ENCODE measurements around the gene HJURP. TPM values are rescaled to one million over a fixed set of nuclear protein-coding genes. Genes with fewer than 3 reads are reported as not detected.

Gene HJURP
- polyA plus RNA-seq, 1 donor (not counting 4 experiments of a cell fraction or from before 2014, with no cell fraction given), result 20.2 TPM

DNA sequence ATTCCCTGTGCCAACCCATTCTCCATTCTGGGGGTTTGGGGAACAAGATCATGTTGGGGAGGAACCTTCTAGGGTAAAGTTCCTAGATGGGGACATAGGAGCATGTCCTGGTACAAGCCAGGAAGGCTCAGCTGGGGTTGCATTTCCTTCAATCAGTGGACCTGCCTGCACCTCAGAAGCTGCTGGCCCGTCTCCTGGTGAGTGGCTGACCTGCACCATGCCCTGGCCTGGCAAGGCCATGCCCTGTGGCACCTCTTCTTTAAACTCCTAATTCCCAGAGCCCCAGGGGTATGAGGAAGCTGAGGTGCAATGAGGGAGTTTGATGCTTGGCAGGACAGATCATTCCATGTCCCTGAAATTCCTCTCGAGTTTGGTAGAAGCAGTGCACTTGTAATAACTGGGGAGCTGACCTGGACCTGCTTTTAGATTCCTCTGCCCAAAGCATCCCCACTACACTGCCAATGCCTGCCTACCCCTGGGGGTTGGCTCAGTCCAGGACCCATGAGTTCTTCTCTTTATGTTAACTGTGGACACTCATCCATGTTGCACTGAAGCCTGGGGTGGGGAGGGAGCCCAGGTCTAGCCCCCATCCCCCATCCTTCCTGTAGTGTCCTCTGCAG is 50.9 kb downstream of the HJURP start:
- Histone ChIP-seq H3K27ac (ENCODE audit: control insufficient read depth, insufficient read depth, low read length) (no peak overlapping the region), H3K4me3 (ENCODE audit: control insufficient read depth in 2 of 3, extremely low read depth in 1 of 3, insufficient read depth in 2 of 3, low read depth in 1 of 3, low read length in 3 of 3) (no peak overlapping the region), H3K4me2 (ENCODE audit: control insufficient read depth, extremely low read depth, insufficient read depth, low read depth, low read length) (no peak overlapping the region), H4K20me1 (ENCODE audit: control insufficient read depth, extremely low read depth, insufficient read depth, low read length) (no peaks in the 10 kb centered on the region), H2AFZ (ENCODE audit: control insufficient read depth, low read length) (no peak overlapping the region), H3K79me2 (ENCODE audit: control insufficient read depth, insufficient read depth, low read length) (no peaks in the 10 kb centered on the region), H3K9me1 (ENCODE audit: control insufficient read depth, extremely low read depth, insufficient read depth, low read length) (no peaks in the 10 kb centered on the region), H3K9ac (ENCODE audit: control insufficient read depth, extremely low read depth, insufficient read depth, low read length) (no peak overlapping the region), H3K4me1 (ENCODE audit: control insufficient read depth, extremely low read depth, insufficient read depth, low read length) (peaks cover 5% of the 10 kb centered on the region), H3K9me3 (ENCODE audit: control insufficient read depth, low read depth, low read length) (no peaks in the 10 kb centered on the region), H3K36me3 (ENCODE audit: control insufficient read depth in 2 of 2, extremely low read depth in 1 of 2, insufficient read depth in 2 of 2, low read length in 2 of 2) (no peaks in the 10 kb centered on the region), H3K27me3 (ENCODE audit: control insufficient read depth, extremely low read depth, insufficient read depth, low read length) (peaks cover 10% of the 10 kb centered on the region)
- FAIRE-seq (no peak), DNase-seq (ENCODE audit: low read depth, low spot score) (no peak)
- dilution Hi-C loops (cut with MboI; ENCODE audit: extremely low pct_ligation_motif_present, low sequenced_read_pairs), result no loop called here
- no peak for TF ChIP-seq CTCF (optimal IDR thresholded peaks at IDR 0.05 in 1 of 3, IDR thresholded peaks at IDR 0.05 in 1 of 3, conservative IDR thresholded peaks at IDR 0.05 in 1 of 3; ENCODE audit: extremely low read depth in 1 of 3, insufficient read depth in 2 of 3, low read length in 3 of 3)
- no peak for TF ChIP-seq EZH2 (IDR thresholded peaks at IDR 0.05; ENCODE audit: low read length)

DNA sequence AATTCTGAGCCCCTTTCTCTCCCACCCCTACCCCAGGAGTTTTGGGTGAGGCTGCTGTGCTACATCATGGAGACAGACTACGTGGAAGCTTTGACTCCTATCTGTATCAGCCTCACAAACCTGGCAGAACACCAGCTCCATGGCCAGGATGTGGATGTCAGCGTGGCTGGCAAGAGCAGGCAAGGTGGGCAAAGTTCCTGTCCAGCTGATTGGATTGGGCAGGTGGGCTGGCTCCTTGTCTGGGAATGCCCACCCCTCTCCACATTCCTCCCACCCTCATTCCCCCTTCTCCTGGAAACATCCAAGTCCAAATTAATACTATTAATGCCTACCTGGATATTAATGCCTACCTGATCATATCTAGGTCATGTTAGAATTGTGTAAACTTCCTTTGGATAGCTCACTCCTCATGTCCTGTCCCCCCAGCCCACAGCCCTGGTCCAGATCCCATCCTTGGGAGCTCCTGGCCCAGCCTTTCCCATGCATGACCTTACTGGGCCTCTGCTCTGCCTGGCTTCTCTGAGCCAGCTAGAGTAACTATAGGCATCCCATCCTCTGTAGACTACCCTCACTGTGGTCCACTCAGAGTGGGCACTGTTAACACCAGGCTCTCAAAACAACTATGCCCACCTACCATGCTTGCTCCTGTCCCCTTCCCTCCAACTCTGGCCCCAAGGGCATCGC is 52.1 kb downstream of the HJURP start:
- Histone ChIP-seq H3K9me3 (ENCODE audit: control insufficient read depth, low read depth, low read length) (no peaks in the 10 kb centered on the region), H3K4me1 (ENCODE audit: control insufficient read depth, extremely low read depth, insufficient read depth, low read length) (peaks cover 5% of the 10 kb centered on the region), H3K27me3 (ENCODE audit: control insufficient read depth, extremely low read depth, insufficient read depth, low read length) (peaks cover 10% of the 10 kb centered on the region), H3K4me2 (ENCODE audit: control insufficient read depth, extremely low read depth, insufficient read depth, low read depth, low read length) (no peak overlapping the region), H3K4me3 (ENCODE audit: control insufficient read depth in 2 of 3, extremely low read depth in 1 of 3, insufficient read depth in 2 of 3, low read depth in 1 of 3, low read length in 3 of 3) (no peak overlapping the region), H3K36me3 (ENCODE audit: control insufficient read depth in 2 of 2, extremely low read depth in 1 of 2, insufficient read depth in 2 of 2, low read length in 2 of 2) (no peaks in the 10 kb centered on the region), H2AFZ (ENCODE audit: control insufficient read depth, low read length) (no peak overlapping the region), H3K9ac (ENCODE audit: control insufficient read depth, extremely low read depth, insufficient read depth, low read length) (no peak overlapping the region), H3K9me1 (ENCODE audit: control insufficient read depth, extremely low read depth, insufficient read depth, low read length) (no peaks in the 10 kb centered on the region), H3K79me2 (ENCODE audit: control insufficient read depth, insufficient read depth, low read length) (no peaks in the 10 kb centered on the region), H4K20me1 (ENCODE audit: control insufficient read depth, extremely low read depth, insufficient read depth, low read length) (no peaks in the 10 kb centered on the region), H3K27ac (ENCODE audit: control insufficient read depth, insufficient read depth, low read length) (no peak overlapping the region)
- FAIRE-seq (no peak), DNase-seq (ENCODE audit: low read depth, low spot score) (no peak)
- TF ChIP-seq EZH2 (IDR thresholded peaks at IDR 0.05; ENCODE audit: low read length) (no peak), CTCF (optimal IDR thresholded peaks at IDR 0.05 in 1 of 3, IDR thresholded peaks at IDR 0.05 in 1 of 3, conservative IDR thresholded peaks at IDR 0.05 in 1 of 3; ENCODE audit: extremely low read depth in 1 of 3, insufficient read depth in 2 of 3, low read length in 3 of 3) (no peak)
- dilution Hi-C loops (cut with MboI; ENCODE audit: extremely low pct_ligation_motif_present, low sequenced_read_pairs), result no loop called here

Data from keratinocyte (primary cell).